K562 (cell line): ENCODE data around the gene C10orf71. TPM values are rescaled to one million over a fixed set of nuclear protein-coding genes. Genes with fewer than 3 reads are reported as not detected.

Source experiments
- FOXP1 ChIP-seq: sonication (generic); formaldehyde crosslinking; IDR thresholded peaks from 2 replicates; pipeline ENCODE4 v1.8.0; 2022; ENCODE audit warnings: mild to moderate bottlenecking, missing genetic modification reagents
- HOXB6 ChIP-seq: fragments of 250-450 bp; sonication (Bioruptor Pico); IDR thresholded peaks from 2 replicates; pipeline ENCODE4 v1.5.1; 2022; ENCODE audit warnings: mild to moderate bottlenecking, borderline replicate concordance
- MCM2 ChIP-seq: fragments of 450-650 bp; IDR thresholded peaks from 2 replicates; pipeline ENCODE4 v1.6.1; 2017; ENCODE audit warnings: low read depth, mild to moderate bottlenecking
- MECOM ChIP-seq: fragments of 250-450 bp; sonication (Bioruptor Pico); IDR thresholded peaks from 2 replicates; pipeline ENCODE4 v1.8.0; 2022; ENCODE audit warnings: inconsistent platforms
- SIRT6 ChIP-seq: IDR thresholded peaks from one replicate; pipeline ENCODE4 v1.6.1; 2012; ENCODE audit warnings: low read depth, mild to moderate bottlenecking, control low read depth, inconsistent platforms, low read length, moderate library complexity
- ZNF668 ChIP-seq: fragments of 250-450 bp; sonication (Bioruptor Pico); IDR thresholded peaks from 2 replicates; pipeline ENCODE4 v1.8.0; 2022; ENCODE audit warnings: mild to moderate bottlenecking, inconsistent platforms
- ZNF79 ChIP-seq: fragments of 250-450 bp; sonication (Bioruptor Pico); IDR thresholded peaks from 2 replicates; pipeline ENCODE4 v1.4.0; 2020; ENCODE audit warnings: low read depth, mild to moderate bottlenecking, moderate library complexity
- polyA plus RNA-seq, 8 experiments: library from polyadenylated mRNA; depleted of rRNA in 4 of 8; stranded (reverse) in 5 of 8; unstranded in 3 of 8; fragments of >200 nt; fragmentation: Nextera tagmentation in 2 of 8; fragmentation: Illumina TruSeq in 1 of 8; extraction: Ambion mirVana in 2 of 8; extraction: Trizol in 1 of 8; gene quantifications; 2 replicates each; pipeline versions ENCODE4 v1.2.1 to v1.2.3, GENCODE V29; 2011 to 2014; ENCODE audit warnings: inconsistent platforms in 1 of 8, missing spikeins in 1 of 8
- total RNA-seq, 7 experiments: library from RNA; depleted of rRNA in 6 of 7; stranded (reverse); fragments of >200 nt in 6 of 7; fragmentation: Illumina TruSeq in 2 of 7; extraction: Trizol in 2 of 7; gene quantifications; 2 replicates each; pipeline versions ENCODE4 v1.2.1 to v1.2.3, GENCODE V29; 2011 to 2021; ENCODE audit warnings: low replicate concordance in 1 of 7
- TF ChIP-seq, protein P1 (sequence below): fragments of 200-600 bp; sonication (generic); IDR thresholded peaks from one replicate; pipeline ENCODE4 v1.6.1; 2012; ENCODE audit warnings: mild to moderate bottlenecking, low read depth, low read length, inconsistent platforms
- TF ChIP-seq, protein P2 (sequence below): sonication (generic); formaldehyde crosslinking; IDR thresholded peaks from 2 replicates; pipeline ENCODE4 v1.8.0; 2022; ENCODE audit warnings: missing genetic modification reagents, mild to moderate bottlenecking, borderline replicate concordance
- TF ChIP-seq, protein P3 (sequence below): sonication (generic); formaldehyde crosslinking; IDR thresholded peaks from 2 replicates; pipeline ENCODE4 v1.8.0; 2022; ENCODE audit warnings: missing genetic modification reagents, mild to moderate bottlenecking, borderline replicate concordance
- TF ChIP-seq, protein P4 (sequence below): fragments of 250-450 bp; sonication (Bioruptor Pico); IDR thresholded peaks from 2 replicates; pipeline ENCODE4 v1.5.0; 2020; ENCODE audit warnings: mild to moderate bottlenecking, borderline replicate concordance

Gene C10orf71
- total and polyA plus RNA-seq, 9 of the 15 experiments (the other 6 are each of a cell fraction or from before 2014, with no cell fraction given): 0.06 to 4.5 (median 1.3) TPM

DNA sequence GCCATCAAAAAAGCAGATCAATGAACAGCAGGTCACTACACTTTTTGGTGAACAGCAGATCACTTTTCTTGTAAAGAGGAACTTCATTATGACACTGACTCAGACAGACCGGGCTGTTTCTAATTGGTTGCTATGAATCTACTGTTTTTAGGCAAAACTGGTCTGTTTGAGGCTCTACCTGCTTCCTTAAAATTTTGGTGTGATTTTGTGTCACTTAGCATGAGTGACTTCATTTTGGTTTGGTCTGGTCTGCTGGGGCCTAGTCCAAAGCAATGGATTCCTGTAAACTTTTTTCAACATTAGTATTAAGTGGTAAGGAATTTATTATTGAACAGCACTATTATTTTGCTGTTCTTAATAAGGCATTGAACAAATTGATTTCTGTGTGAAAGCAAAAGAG lies 41.8 kb upstream of the C10orf71 start (continued):
- TF ChIP-seq, protein P1, sequence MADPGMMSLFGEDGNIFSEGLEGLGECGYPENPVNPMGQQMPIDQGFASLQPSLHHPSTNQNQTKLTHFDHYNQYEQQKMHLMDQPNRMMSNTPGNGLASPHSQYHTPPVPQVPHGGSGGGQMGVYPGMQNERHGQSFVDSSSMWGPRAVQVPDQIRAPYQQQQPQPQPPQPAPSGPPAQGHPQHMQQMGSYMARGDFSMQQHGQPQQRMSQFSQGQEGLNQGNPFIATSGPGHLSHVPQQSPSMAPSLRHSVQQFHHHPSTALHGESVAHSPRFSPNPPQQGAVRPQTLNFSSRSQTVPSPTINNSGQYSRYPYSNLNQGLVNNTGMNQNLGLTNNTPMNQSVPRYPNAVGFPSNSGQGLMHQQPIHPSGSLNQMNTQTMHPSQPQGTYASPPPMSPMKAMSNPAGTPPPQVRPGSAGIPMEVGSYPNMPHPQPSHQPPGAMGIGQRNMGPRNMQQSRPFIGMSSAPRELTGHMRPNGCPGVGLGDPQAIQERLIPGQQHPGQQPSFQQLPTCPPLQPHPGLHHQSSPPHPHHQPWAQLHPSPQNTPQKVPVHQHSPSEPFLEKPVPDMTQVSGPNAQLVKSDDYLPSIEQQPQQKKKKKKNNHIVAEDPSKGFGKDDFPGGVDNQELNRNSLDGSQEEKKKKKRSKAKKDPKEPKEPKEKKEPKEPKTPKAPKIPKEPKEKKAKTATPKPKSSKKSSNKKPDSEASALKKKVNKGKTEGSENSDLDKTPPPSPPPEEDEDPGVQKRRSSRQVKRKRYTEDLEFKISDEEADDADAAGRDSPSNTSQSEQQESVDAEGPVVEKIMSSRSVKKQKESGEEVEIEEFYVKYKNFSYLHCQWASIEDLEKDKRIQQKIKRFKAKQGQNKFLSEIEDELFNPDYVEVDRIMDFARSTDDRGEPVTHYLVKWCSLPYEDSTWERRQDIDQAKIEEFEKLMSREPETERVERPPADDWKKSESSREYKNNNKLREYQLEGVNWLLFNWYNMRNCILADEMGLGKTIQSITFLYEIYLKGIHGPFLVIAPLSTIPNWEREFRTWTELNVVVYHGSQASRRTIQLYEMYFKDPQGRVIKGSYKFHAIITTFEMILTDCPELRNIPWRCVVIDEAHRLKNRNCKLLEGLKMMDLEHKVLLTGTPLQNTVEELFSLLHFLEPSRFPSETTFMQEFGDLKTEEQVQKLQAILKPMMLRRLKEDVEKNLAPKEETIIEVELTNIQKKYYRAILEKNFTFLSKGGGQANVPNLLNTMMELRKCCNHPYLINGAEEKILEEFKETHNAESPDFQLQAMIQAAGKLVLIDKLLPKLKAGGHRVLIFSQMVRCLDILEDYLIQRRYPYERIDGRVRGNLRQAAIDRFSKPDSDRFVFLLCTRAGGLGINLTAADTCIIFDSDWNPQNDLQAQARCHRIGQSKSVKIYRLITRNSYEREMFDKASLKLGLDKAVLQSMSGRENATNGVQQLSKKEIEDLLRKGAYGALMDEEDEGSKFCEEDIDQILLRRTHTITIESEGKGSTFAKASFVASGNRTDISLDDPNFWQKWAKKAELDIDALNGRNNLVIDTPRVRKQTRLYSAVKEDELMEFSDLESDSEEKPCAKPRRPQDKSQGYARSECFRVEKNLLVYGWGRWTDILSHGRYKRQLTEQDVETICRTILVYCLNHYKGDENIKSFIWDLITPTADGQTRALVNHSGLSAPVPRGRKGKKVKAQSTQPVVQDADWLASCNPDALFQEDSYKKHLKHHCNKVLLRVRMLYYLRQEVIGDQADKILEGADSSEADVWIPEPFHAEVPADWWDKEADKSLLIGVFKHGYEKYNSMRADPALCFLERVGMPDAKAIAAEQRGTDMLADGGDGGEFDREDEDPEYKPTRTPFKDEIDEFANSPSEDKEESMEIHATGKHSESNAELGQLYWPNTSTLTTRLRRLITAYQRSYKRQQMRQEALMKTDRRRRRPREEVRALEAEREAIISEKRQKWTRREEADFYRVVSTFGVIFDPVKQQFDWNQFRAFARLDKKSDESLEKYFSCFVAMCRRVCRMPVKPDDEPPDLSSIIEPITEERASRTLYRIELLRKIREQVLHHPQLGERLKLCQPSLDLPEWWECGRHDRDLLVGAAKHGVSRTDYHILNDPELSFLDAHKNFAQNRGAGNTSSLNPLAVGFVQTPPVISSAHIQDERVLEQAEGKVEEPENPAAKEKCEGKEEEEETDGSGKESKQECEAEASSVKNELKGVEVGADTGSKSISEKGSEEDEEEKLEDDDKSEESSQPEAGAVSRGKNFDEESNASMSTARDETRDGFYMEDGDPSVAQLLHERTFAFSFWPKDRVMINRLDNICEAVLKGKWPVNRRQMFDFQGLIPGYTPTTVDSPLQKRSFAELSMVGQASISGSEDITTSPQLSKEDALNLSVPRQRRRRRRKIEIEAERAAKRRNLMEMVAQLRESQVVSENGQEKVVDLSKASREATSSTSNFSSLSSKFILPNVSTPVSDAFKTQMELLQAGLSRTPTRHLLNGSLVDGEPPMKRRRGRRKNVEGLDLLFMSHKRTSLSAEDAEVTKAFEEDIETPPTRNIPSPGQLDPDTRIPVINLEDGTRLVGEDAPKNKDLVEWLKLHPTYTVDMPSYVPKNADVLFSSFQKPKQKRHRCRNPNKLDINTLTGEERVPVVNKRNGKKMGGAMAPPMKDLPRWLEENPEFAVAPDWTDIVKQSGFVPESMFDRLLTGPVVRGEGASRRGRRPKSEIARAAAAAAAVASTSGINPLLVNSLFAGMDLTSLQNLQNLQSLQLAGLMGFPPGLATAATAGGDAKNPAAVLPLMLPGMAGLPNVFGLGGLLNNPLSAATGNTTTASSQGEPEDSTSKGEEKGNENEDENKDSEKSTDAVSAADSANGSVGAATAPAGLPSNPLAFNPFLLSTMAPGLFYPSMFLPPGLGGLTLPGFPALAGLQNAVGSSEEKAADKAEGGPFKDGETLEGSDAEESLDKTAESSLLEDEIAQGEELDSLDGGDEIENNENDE: no peak
- TF ChIP-seq, protein P2, sequence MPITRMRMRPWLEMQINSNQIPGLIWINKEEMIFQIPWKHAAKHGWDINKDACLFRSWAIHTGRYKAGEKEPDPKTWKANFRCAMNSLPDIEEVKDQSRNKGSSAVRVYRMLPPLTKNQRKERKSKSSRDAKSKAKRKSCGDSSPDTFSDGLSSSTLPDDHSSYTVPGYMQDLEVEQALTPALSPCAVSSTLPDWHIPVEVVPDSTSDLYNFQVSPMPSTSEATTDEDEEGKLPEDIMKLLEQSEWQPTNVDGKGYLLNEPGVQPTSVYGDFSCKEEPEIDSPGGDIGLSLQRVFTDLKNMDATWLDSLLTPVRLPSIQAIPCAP (CRISPR knock-in tag): no peak
- TF ChIP-seq ZNF79 (CRISPR knock-in tag) (0 out of 2 replicates have a peak, but pooled peaks have one; percentile 33), HOXB6 (CRISPR knock-in tag) (no peak), FOXP1 (no peak), SIRT6 (no peak), MCM2 (no peak), MECOM (CRISPR knock-in tag) (peak; percentile 75; the same call in 1 of the 2 replicates), ZNF668 (CRISPR knock-in tag) (peak; percentile 82; the same call in 1 of the 2 replicates)
- TF ChIP-seq, protein P3, sequence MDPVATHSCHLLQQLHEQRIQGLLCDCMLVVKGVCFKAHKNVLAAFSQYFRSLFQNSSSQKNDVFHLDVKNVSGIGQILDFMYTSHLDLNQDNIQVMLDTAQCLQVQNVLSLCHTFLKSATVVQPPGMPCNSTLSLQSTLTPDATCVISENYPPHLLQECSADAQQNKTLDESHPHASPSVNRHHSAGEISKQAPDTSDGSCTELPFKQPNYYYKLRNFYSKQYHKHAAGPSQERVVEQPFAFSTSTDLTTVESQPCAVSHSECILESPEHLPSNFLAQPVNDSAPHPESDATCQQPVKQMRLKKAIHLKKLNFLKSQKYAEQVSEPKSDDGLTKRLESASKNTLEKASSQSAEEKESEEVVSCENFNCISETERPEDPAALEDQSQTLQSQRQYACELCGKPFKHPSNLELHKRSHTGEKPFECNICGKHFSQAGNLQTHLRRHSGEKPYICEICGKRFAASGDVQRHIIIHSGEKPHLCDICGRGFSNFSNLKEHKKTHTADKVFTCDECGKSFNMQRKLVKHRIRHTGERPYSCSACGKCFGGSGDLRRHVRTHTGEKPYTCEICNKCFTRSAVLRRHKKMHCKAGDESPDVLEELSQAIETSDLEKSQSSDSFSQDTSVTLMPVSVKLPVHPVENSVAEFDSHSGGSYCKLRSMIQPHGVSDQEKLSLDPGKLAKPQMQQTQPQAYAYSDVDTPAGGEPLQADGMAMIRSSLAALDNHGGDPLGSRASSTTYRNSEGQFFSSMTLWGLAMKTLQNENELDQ (CRISPR knock-in tag): no peak
- TF ChIP-seq, protein P4, sequence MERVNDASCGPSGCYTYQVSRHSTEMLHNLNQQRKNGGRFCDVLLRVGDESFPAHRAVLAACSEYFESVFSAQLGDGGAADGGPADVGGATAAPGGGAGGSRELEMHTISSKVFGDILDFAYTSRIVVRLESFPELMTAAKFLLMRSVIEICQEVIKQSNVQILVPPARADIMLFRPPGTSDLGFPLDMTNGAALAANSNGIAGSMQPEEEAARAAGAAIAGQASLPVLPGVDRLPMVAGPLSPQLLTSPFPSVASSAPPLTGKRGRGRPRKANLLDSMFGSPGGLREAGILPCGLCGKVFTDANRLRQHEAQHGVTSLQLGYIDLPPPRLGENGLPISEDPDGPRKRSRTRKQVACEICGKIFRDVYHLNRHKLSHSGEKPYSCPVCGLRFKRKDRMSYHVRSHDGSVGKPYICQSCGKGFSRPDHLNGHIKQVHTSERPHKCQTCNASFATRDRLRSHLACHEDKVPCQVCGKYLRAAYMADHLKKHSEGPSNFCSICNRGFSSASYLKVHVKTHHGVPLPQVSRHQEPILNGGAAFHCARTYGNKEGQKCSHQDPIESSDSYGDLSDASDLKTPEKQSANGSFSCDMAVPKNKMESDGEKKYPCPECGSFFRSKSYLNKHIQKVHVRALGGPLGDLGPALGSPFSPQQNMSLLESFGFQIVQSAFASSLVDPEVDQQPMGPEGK (CRISPR knock-in tag): no peak
